WTC11 (cell line): ENCODE measurements around the gene MATN3.

Experiments
- CTCF ChIP-seq: fragments of 200-600 bp; IDR thresholded peaks from 2 replicates; pipeline ENCODE4 v1.8.0; 2022; ENCODE audit warnings: antibody characterized with exemption
- NR2C2 ChIP-seq: sonication (generic); formaldehyde crosslinking; IDR thresholded peaks from 2 replicates; pipeline ENCODE4 v1.8.0; 2022; ENCODE audit warnings: mild to moderate bottlenecking, missing genetic modification reagents

- TF ChIP-seq NR2C2 (CRISPR knock-in tag) = no peak
- TF ChIP-seq CTCF = no peak
Observed at GRCh38 chr2:19991895-19992294, 20.6 kb downstream of the MATN3 start.
